Colonic mucosa (tissue), 4 donors: ENCODE measurements around the gene DDX27. TPM values are rescaled to one million over a fixed set of nuclear protein-coding genes. Genes with fewer than 3 reads are reported as not detected.

Source experiments
- DNase-seq: peaks from one replicate; pipeline ENCODE4 v3.0.0-alpha.2; 2020
- H3K27ac ChIP-seq: fragments of 200-600 bp; one replicate; pipeline ENCODE4 v1.8.0; 2021
- H3K27me3 ChIP-seq: fragments of 200-600 bp; one replicate; pipeline ENCODE4 v1.8.0; 2021
- H3K36me3 ChIP-seq: fragments of 200-600 bp; one replicate; pipeline ENCODE4 v1.8.0; 2021
- H3K4me1 ChIP-seq: fragments of 200-600 bp; one replicate; pipeline ENCODE4 v1.8.0; 2021; ENCODE audit warnings: mild to moderate bottlenecking
- H3K4me3 ChIP-seq: fragments of 200-600 bp; one replicate; pipeline ENCODE4 v1.8.0; 2021
- H3K9ac ChIP-seq, 2 donors: one replicate each; pipeline ENCODE4 v1.7.0; 2013; ENCODE audit warnings: control low read depth in 2 of 2, low read depth in 2 of 2, low read length in 2 of 2
- H3K9me3 ChIP-seq: fragments of 200-600 bp; one replicate; pipeline ENCODE4 v1.8.0; 2021
- intact Hi-C: fragments of 100-400 bp; cut with DNase I; formaldehyde crosslinking; loops from one replicate; pipeline ENCODE4 v1.14.1; 2022
- total RNA-seq, 2 donors: library from RNA; stranded (reverse); fragmentation: NEBNext Ultra II Directional in 1 of 2; extraction: Animal tissue kit (Norgen Biotek cat#: 25700) in 1 of 2; gene quantifications; one replicate each; pipeline ENCODE4 v1.2.1, GENCODE V29; 2021
- TF ChIP-seq, protein P1 (sequence below): fragments of 200-600 bp; IDR thresholded peaks from one replicate; pipeline ENCODE4 v1.8.0; 2022; ENCODE audit warnings: antibody characterized with exemption, mild to moderate bottlenecking
- donor health status: healthy.
- donor health status: DM: no; HTN: no; CAD: no.
- donor health status: DM: no; HTN: no; CAD: no.

The DDX27 gene
- total RNA-seq, 2 donors from 2014 or later: 26.3 to 44.5 TPM

DNA sequence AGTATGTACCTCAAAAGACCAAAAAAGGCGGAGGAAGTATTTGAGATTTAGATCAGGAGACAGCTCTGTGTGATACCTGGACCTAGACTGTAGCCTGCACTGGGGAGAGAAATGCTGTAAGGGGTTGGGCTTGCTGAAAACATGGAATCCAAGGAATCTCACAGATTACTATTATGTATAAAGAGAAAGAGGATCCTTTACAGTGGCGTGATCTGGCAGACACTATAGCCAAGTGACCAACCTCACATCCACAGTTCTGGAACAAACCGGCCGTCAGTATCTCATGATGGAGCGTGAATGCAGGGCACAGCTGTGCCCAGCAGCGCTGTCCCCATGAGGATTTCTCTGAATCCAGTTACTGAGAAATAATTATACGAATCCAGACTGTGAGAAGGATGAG lies 12.3 kb downstream of the DDX27 start:
- H3K27me3 ChIP-seq: no peaks in the 10 kb centered on the region
- intact Hi-C loops: no loop called here
- H3K4me1 ChIP-seq: no peaks in the 10 kb centered on the region
- no peak overlapping the region for H3K9ac ChIP-seq
- peaks cover 36% of the 10 kb centered on the region for H3K36me3 ChIP-seq
- no peak for DNase-seq
- TF ChIP-seq, protein P1, sequence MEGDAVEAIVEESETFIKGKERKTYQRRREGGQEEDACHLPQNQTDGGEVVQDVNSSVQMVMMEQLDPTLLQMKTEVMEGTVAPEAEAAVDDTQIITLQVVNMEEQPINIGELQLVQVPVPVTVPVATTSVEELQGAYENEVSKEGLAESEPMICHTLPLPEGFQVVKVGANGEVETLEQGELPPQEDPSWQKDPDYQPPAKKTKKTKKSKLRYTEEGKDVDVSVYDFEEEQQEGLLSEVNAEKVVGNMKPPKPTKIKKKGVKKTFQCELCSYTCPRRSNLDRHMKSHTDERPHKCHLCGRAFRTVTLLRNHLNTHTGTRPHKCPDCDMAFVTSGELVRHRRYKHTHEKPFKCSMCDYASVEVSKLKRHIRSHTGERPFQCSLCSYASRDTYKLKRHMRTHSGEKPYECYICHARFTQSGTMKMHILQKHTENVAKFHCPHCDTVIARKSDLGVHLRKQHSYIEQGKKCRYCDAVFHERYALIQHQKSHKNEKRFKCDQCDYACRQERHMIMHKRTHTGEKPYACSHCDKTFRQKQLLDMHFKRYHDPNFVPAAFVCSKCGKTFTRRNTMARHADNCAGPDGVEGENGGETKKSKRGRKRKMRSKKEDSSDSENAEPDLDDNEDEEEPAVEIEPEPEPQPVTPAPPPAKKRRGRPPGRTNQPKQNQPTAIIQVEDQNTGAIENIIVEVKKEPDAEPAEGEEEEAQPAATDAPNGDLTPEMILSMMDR: no peak
- no peak overlapping the region for H3K27ac ChIP-seq
- no peaks in the 10 kb centered on the region for H3K9me3 ChIP-seq
- no peak overlapping the region for H3K4me3 ChIP-seq

DNA sequence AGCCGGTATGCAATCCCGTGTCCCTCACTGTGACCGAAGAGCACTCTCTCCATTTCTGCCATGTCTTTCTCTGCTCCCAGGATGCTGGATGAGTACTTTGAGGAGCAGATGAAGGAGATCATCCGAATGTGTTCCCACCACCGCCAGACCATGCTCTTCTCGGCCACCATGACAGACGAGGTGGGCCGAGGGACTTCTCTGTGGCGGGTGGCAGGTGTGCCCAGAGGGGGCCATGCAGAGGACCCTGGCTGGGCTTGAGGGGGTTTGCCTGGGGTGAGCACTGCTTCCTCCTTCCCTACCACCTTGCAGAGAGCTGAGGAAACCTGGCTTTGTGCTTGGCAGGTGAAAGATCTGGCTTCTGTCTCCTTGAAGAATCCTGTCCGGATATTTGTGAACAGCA lies 14.0 kb downstream of the DDX27 start:
- DNase-seq: no peak
- Histone ChIP-seq H3K36me3 (peaks cover 35% of the 10 kb centered on the region), H3K27me3 (no peaks in the 10 kb centered on the region), H3K27ac (no peak overlapping the region), H3K9me3 (no peaks in the 10 kb centered on the region), H3K4me1 (no peaks in the 10 kb centered on the region), H3K9ac (no peak overlapping the region), H3K4me3 (no peak overlapping the region)
- TF ChIP-seq, protein P1: no peak
- intact Hi-C loops: no loop called here

GRCh38 chr20:49234831-49235230 lies 15.6 kb downstream of the DDX27 start:
- Histone ChIP-seq H3K36me3 (peaks cover 35% of the 10 kb centered on the region), H3K4me1 (no peaks in the 10 kb centered on the region), H3K27me3 (no peaks in the 10 kb centered on the region), H3K9me3 (no peaks in the 10 kb centered on the region), H3K4me3 (no peak overlapping the region), H3K27ac (no peak overlapping the region), H3K9ac (no peak overlapping the region)
- TF ChIP-seq, protein P1: no peak
- no peak for DNase-seq
- intact Hi-C loops: no loop called here

- no peaks in the 10 kb centered on the region for H3K27me3 ChIP-seq
- DNase-seq: no peak
- no peak overlapping the region for H3K9ac ChIP-seq
- H3K36me3 ChIP-seq: peaks cover 29% of the 10 kb centered on the region
- H3K9me3 ChIP-seq: no peaks in the 10 kb centered on the region
- no peaks in the 10 kb centered on the region for H3K4me1 ChIP-seq
- intact Hi-C loops: no loop called here
- TF ChIP-seq, protein P1: no peak
- H3K27ac ChIP-seq: no peak overlapping the region
- H3K4me3 ChIP-seq: no peak overlapping the region
Observed at GRCh38 chr20:49236301-49236700, 17.1 kb downstream of the DDX27 start.

GRCh38 chr20:49237531-49237930 lies 18.3 kb downstream of the DDX27 start:
- Histone ChIP-seq H3K27me3 (no peaks in the 10 kb centered on the region), H3K36me3 (peaks cover 34% of the 10 kb centered on the region), H3K4me1 (no peaks in the 10 kb centered on the region), H3K27ac (no peak overlapping the region), H3K4me3 (no peak overlapping the region), H3K9ac (no peak overlapping the region), H3K9me3 (no peaks in the 10 kb centered on the region)
- TF ChIP-seq, protein P1: no peak
- intact Hi-C loops: no loop called here
- no peak for DNase-seq
